ENCODE measurements around the gene DBH.

GRCh38 chr9:133657120-133657661, 21.0 kb downstream of the DBH start:
- no peak for TF ChIP-seq YY1 (IDR thresholded peaks at IDR 0.05; ENCODE audit: insufficient read depth, insufficient read length)
- no peak for TF ChIP-seq SUZ12 (IDR thresholded peaks at IDR 0.05; ENCODE audit: extremely low read depth, insufficient read depth, insufficient read length)
- TF ChIP-seq ZNF274 (IDR thresholded peaks at IDR 0.05; ENCODE audit: low read depth, low read length), result no peak

Data from NT2/D1 (cell line).